GM21515 (cell line): ENCODE data around the gene SYVN1.
"Not testable (repeated sequence)": the region's sequence is repeated elsewhere in the genome, so short reads cannot be mapped to it uniquely, and the experiment has no call there.

ENCODE experiments used
- ATAC-seq: cut with Tn5 transposase; IDR thresholded peaks from one replicate; pipeline ENCODE4 v1.9.1; 2021; ENCODE audit not compliant: unreplicated experiment

Gene SYVN1

GRCh38 chr11:65127473-65128181, 6.7 kb downstream of the SYVN1 start:
- no peak for ATAC-seq

GRCh38 chr11:65126624-65127274, 7.6 kb downstream of the SYVN1 start:
- ATAC-seq, result no peak

DNA sequence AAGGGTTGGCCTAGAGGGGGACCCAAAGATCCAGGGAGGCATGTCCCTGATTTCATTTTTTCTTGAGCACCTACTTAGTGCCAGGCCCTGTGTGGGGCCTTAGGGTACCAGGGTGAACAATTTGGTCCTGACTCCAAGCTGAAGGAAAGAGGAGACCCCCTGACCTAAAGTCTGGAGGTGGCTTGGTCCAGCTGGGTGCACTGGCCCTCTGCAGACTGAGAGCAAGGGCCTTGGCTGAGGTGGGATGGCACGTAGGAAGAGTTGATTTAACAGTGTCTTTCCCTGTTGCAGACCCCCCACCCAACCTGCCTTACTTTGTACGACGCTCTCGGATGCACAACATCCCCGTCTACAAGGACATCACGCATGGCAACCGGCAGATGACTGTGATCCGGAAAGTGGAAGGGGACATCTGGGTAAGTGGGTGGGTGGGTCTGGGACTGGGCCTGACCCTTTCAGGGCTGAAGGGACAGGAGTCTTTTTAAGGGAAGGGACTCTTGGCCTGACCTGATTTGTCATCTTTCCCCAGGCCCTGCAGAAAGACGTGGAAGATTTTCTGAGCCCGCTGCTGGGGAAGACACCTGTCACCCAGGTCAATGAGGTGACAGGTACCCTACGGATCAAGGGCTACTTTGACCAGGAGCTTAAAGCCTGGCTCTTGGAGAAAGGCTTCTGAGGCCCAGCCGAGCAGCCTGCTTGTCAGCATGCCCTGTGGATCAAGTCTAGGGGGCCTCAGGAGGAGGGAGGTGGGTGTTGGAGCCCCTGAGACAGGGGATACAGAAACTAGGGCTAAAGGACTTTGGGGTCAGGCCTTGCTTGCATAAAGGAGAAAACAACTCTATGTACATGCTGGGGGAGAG, 8.9 kb downstream of the SYVN1 start:
- ATAC-seq, result no peak

GRCh38 chr11:65124480-65125196, 9.7 kb downstream of the SYVN1 start:
- ATAC-seq, result no peak

- peak; percentile 59 for ATAC-seq
These were observed 12.2 kb downstream of the SYVN1 start, which contains the start of the genes FAU and MRPL49 for GRCh38 chr11:65121865-65122696. TSS of gene FAU (minus strand) at chr11:65122134. CDS start at chr11:65121813, 321 bp downstream. TSS of gene MRPL49 (plus strand) at chr11:65122321. CDS start at chr11:65122347, 26 bp downstream.

- ATAC-seq, result no peak
These were observed 12.9 kb downstream of the SYVN1 start for GRCh38 chr11:65121447-65121864.

- ATAC-seq, result no peak
These were observed 13.5 kb downstream of the SYVN1 start for GRCh38 chr11:65120831-65121230.

GRCh38 chr11:65119670-65119995, 14.7 kb downstream of the SYVN1 start:
- ATAC-seq, result no peak

GRCh38 chr11:65118891-65119669, 15.2 kb downstream of the SYVN1 start:
- not testable (repeated sequence) for ATAC-seq

- ATAC-seq, result no peak
These were observed 16.1 kb downstream of the SYVN1 start for GRCh38 chr11:65118097-65118837.

DNA sequence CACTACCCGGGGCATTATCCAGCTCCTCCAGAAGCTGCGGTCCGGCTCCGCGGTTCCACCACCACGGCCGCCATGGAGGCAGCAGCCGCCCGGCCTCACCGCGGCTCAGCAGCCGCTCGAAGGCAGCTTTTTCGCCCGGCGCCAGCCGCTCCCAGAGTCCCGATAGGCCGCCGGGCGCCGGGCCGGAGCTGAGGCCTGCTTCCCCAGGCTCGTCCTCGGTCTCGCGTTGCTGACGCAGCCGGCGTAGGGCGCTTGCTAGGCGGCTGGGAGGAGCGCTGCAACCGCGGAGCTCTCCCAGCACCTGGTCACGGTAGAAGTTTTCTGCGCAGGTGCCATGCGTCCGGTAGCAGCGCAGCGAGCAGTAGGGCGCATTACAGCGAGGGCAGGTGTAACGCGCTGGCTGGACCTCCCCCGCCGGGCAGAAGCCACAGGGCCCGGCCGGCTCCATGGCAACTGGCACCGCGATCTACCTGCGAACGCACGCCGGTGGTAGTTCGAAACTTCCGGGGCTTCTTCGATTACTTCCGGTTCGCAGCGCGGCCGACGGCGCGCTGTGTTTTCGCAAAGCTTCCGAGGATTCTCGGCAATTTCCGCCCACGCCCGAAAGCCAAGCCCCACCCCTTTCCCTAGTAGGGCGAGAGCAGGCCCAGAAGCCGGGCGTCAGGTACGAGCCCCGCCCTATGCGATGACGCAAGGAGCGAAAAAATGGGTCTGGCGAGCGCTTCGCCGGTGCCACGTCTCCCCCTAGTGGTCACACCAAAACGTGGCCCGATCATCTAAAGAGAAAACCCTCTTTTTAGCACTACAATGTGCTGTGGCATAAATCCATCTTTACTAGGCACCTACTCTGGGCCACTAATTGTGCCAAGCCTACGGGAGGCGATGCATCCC, 16.9 kb downstream of the SYVN1 start, which contains the start of gene ZNHIT2:
ZNHIT2 (minus strand) TSS at position 496 of the 891 bp plus-strand sequence; CDS start at position 448, 48 bp downstream.
- ATAC-seq, result peak; percentile 53

DNA sequence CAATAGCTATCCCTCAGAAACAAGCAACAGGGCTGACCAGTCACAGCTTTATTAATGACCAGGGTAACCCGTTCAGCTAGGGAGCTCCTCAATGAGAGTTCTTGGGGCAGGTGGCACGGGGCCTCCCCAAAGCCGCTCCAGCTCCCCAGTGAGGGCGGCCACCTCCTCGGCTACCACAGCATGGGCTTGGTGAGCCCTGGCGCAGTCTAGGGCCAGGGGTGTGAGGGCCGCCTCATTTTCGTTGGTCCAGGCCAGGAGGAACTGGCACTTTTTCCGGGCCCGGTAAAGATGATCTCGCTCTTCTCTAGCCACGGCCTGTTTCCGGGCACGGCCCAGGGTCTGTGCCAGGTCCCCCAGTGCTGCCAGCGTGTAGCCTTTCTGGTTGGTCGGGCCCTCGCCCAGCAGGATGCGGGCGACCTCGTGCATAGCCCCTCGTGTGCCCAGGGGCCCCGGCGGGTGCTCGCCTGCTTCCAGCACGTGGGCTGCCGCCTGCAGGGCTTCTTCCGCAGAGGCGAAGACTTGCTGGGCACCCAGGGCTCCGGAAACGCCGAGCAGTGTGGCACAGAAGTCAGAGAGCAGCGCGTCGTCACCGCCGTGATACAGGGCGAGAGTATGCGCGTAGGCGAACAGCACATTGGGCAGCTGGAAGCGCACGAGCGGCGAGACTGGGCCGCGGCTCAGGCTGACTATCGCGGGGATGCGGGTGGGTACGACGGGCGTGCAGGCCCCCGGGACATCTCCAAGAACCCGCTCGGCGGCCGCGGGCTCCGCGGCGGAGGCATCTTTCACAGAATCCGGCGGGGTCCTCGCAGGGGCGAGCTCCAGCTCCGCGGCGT, 17.7 kb downstream of the SYVN1 start:
- no peak for ATAC-seq

- ATAC-seq, result no peak
These were observed 18.8 kb downstream of the SYVN1 start for GRCh38 chr11:65115361-65116082.

- no peak for ATAC-seq
These were observed 19.7 kb downstream of the SYVN1 start for GRCh38 chr11:65114538-65115171.

GRCh38 chr11:65113839-65114238, 20.5 kb downstream of the SYVN1 start:
- ATAC-seq, result no peak
